Lower leg skin (tissue), 3 donors: Measurements from ENCODE around the gene KRTAP12-4.

Experiments used
- CTCF ChIP-seq, 3 donors: fragments of 450-650 bp; IDR thresholded peaks; one replicate each; pipeline ENCODE4 v1.5.1; 2016; ENCODE audit warnings: antibody characterized with exemption in 3 of 3, mild to moderate bottlenecking in 3 of 3, moderate library complexity in 2 of 3
- POLR2A ChIP-seq, 2 donors: fragments of 450-650 bp; IDR thresholded peaks; one replicate each; pipeline ENCODE4 v1.6.1; 2016 to 2017; ENCODE audit warnings: antibody characterized with exemption in 2 of 2, mild to moderate bottlenecking in 1 of 2, moderate library complexity in 1 of 2

- TF ChIP-seq CTCF (IDR thresholded peaks at IDR 0.05): no peak
- no peak for TF ChIP-seq POLR2A (IDR thresholded peaks at IDR 0.05)
Observed at GRCh38 chr21:44682580-44683151, 28.2 kb upstream of the KRTAP12-4 start.
